ENCODE data around the gene AS3MT. TPM values are rescaled to one million over a fixed set of nuclear protein-coding genes. Genes with fewer than 3 reads are reported as not detected.

AS3MT gene
- total and polyA plus RNA-seq, 2 experiments from 2014 or later, result 6.6 to 16.2 TPM

DNA sequence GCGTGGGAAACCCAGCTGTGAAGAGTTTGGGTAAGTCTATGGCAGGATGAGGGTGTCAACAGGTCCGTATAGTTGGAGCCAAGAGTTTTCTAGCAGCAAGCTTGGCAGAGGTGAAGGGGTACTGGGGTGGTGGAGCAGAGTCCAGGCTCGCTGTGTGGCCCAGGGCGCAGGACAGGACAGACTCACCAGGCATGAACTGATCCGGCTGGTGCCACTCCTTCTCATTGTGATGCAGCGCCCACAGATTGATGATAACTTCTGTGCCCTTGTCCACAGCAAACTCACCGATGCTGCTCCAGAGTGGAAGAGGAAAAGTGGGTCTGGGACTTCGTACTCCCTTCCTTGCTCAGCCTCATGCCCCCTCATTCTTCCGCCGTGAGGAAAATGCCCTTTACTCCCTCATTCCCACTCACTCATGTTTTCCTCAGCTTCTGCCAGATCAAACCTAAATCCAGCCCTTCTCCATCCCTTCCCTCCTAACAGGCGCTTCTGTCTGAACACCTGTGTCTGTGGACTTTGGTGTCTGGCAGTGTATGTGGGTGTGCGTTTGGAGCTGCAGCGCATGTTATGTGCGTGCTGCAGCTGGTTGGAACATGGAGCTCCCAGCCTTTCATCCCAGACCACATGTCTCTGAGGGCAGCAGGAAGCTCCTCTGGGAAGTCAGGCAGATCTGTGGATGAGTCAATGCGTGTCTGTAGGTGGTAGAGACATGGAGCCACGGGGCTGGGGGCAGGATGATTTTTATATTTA, 37.8 kb upstream of the AS3MT start:
- no peaks in the 10 kb centered on the region for H3K9me3 ChIP-seq (ENCODE audit: low read depth)
- H3K4me3 ChIP-seq, result no peak overlapping the region
- DNase-seq (ENCODE audit: low read depth in 1 of 2, low spot score in 1 of 2), result no peak
- no peaks in the 10 kb centered on the region for H3K27me3 ChIP-seq
- TF ChIP-seq, protein P1, sequence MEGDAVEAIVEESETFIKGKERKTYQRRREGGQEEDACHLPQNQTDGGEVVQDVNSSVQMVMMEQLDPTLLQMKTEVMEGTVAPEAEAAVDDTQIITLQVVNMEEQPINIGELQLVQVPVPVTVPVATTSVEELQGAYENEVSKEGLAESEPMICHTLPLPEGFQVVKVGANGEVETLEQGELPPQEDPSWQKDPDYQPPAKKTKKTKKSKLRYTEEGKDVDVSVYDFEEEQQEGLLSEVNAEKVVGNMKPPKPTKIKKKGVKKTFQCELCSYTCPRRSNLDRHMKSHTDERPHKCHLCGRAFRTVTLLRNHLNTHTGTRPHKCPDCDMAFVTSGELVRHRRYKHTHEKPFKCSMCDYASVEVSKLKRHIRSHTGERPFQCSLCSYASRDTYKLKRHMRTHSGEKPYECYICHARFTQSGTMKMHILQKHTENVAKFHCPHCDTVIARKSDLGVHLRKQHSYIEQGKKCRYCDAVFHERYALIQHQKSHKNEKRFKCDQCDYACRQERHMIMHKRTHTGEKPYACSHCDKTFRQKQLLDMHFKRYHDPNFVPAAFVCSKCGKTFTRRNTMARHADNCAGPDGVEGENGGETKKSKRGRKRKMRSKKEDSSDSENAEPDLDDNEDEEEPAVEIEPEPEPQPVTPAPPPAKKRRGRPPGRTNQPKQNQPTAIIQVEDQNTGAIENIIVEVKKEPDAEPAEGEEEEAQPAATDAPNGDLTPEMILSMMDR (IDR thresholded peaks at IDR 0.05; ENCODE audit: low read depth, low read length), result no peak
- H3K36me3 ChIP-seq, result no peaks in the 10 kb centered on the region
- H3K27ac ChIP-seq, result no peak overlapping the region
- H3K4me1 ChIP-seq (ENCODE audit: low read depth), result no peaks in the 10 kb centered on the region

DNA sequence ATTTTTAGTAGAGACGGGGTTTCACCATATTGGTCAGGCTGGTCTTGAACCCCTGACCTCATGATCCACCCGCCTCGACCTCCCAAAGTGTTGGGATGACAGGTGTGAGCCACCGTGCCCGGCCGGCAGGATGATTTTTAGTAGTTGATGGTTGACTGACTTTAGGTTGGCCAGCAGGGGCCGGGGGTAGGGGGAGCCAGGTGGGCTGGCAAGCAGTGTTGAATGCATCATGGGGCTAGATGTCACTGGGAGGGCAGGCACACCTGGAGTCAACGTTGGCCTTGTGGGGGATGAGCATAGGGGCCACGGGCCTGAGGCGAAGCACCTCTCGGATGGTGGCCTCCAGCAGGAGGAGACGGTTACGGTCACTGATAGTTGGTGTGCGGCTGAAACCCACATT, 37.0 kb upstream of the AS3MT start:
- H3K4me3 ChIP-seq, result no peak overlapping the region
- H3K27me3 ChIP-seq, result no peaks in the 10 kb centered on the region
- no peak overlapping the region for H3K27ac ChIP-seq
- H3K36me3 ChIP-seq, result no peaks in the 10 kb centered on the region
- H3K4me1 ChIP-seq (ENCODE audit: low read depth), result no peaks in the 10 kb centered on the region
- TF ChIP-seq, protein P1 (IDR thresholded peaks at IDR 0.05; ENCODE audit: low read depth, low read length), result no peak
- no peak for DNase-seq (ENCODE audit: low read depth in 1 of 2, low spot score in 1 of 2)
- no peaks in the 10 kb centered on the region for H3K9me3 ChIP-seq (ENCODE audit: low read depth)

DNA sequence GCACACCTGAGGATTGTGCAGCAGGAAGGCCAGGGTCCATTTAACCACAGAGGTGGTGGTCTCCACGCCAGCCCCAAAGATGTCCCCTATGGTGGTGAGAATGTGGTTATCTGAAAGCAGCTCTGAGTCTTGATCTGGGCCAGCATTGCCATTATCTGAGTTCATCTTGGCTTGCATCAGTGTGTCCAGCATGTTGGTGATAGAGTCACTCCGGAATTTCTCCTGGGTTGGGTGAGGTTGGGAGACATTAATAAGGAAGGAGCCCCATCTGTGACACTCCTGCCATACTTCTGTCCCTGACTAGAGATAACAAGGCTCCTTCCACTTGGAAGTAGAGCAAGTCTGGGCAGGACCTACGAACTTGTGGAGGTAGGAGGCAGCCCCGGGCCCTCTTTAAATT, 36.3 kb upstream of the AS3MT start:
- Histone ChIP-seq H3K36me3 (no peaks in the 10 kb centered on the region), H3K4me1 (ENCODE audit: low read depth) (no peaks in the 10 kb centered on the region), H3K9me3 (ENCODE audit: low read depth) (no peaks in the 10 kb centered on the region), H3K27ac (no peak overlapping the region), H3K27me3 (no peaks in the 10 kb centered on the region), H3K4me3 (no peak overlapping the region)
- no peak for DNase-seq (ENCODE audit: low read depth in 1 of 2, low spot score in 1 of 2)
- TF ChIP-seq, protein P1 (IDR thresholded peaks at IDR 0.05; ENCODE audit: low read depth, low read length), result no peak

- DNase-seq (ENCODE audit: low read depth in 1 of 2, low spot score in 1 of 2), result no peak
- TF ChIP-seq, protein P1 (IDR thresholded peaks at IDR 0.05; ENCODE audit: low read depth, low read length), result no peak
- Histone ChIP-seq H3K27me3 (no peaks in the 10 kb centered on the region), H3K27ac (no peak overlapping the region), H3K36me3 (no peaks in the 10 kb centered on the region), H3K4me3 (no peak overlapping the region), H3K4me1 (ENCODE audit: low read depth) (no peaks in the 10 kb centered on the region), H3K9me3 (ENCODE audit: low read depth) (no peaks in the 10 kb centered on the region)
Observed at GRCh38 chr10:102834143-102834542, 35.1 kb upstream of the AS3MT start.

DNA sequence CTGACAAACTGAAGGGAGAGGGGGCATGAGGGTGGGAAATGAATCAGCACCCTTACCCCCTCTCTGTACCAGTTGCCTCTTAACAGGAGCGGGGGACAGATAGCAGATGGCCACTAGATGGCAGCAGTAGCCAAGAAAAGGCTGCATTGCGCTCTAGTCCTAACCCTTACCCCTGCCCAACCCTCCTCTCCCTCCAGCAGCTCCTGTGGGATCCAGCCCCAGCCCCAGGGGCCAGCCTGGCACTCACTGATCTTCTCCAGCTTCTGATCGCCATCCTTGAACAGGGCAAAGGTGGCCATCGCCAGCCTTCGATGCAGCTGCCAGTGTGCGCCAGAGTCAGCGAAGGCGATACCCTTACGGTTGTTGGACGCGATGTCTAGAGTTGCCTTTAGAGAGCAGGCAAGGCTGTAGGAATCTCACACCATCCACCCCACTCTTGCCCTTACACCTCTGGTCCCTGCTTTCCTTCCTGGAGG, 34.2 kb upstream of the AS3MT start:
- Histone ChIP-seq H3K36me3 (no peaks in the 10 kb centered on the region), H3K9me3 (ENCODE audit: low read depth) (no peaks in the 10 kb centered on the region), H3K27ac (no peak overlapping the region), H3K4me1 (ENCODE audit: low read depth) (no peaks in the 10 kb centered on the region), H3K4me3 (no peak overlapping the region), H3K27me3 (no peaks in the 10 kb centered on the region)
- TF ChIP-seq, protein P1 (IDR thresholded peaks at IDR 0.05; ENCODE audit: low read depth, low read length), result peak; percentile 80
- DNase-seq (ENCODE audit: low read depth in 1 of 2, low spot score in 1 of 2), result peak; percentile 85 to 90
